HCEC 1CT (cell line): Measurements from ENCODE around the gene WIPI1.

ENCODE experiments used
- DNase-seq: peaks from one replicate; pipeline ENCODE4 v3.0.0-alpha.2; 2017

Gene WIPI1

GRCh38 chr17:68460146-68460545 is 2.9 kb upstream of the WIPI1 start:
- no peak for DNase-seq

GRCh38 chr17:68459037-68459639 is 1.8 kb upstream of the WIPI1 start:
- no peak for DNase-seq

- DNase-seq: no peak
Measured at GRCh38 chr17:68458260-68459036, 1.2 kb upstream of the WIPI1 start.

- peak; percentile 98 for DNase-seq
Measured at GRCh38 chr17:68457539-68458259, 403 bp upstream of the WIPI1 start.

- DNase-seq: peak; percentile 91
Measured at GRCh38 chr17:68456339-68457167, 743 bp downstream of the WIPI1 start.

- peak; percentile 88 for DNase-seq
Measured at GRCh38 chr17:68455901-68456338, 1.4 kb downstream of the WIPI1 start.

- DNase-seq: no peak
Measured at GRCh38 chr17:68453991-68454665, 3.2 kb downstream of the WIPI1 start.

GRCh38 chr17:68452724-68453290 is 4.5 kb downstream of the WIPI1 start:
- no peak for DNase-seq

- no peak for DNase-seq
Measured at GRCh38 chr17:68451670-68452354, 5.5 kb downstream of the WIPI1 start.

GRCh38 chr17:68450801-68451200 is 6.5 kb downstream of the WIPI1 start:
- DNase-seq: no peak

- DNase-seq: no peak
Measured at GRCh38 chr17:68450391-68450790, 6.9 kb downstream of the WIPI1 start.

GRCh38 chr17:68449021-68449739 is 8.1 kb downstream of the WIPI1 start:
- DNase-seq: no peak

- no peak for DNase-seq
Measured at GRCh38 chr17:68446626-68447041, 10.7 kb downstream of the WIPI1 start.

- no peak for DNase-seq
Measured at GRCh38 chr17:68445671-68446070, 11.6 kb downstream of the WIPI1 start.

GRCh38 chr17:68443972-68444464 is 13.3 kb downstream of the WIPI1 start:
- no peak for DNase-seq

- DNase-seq: no peak
Measured at GRCh38 chr17:68441070-68441770, 16.1 kb downstream of the WIPI1 start.

GRCh38 chr17:68440526-68440925 is 16.8 kb downstream of the WIPI1 start:
- no peak for DNase-seq

GRCh38 chr17:68439656-68440290 is 17.5 kb downstream of the WIPI1 start:
- no peak for DNase-seq
